ENCODE results near the gene TUBB3.

GRCh38 chr16:89903908-89904515, 19.1 kb upstream of the TUBB3 start:
- TF ChIP-seq CTCF (IDR thresholded peaks at IDR 0.05) (no peak), POLR2A (IDR thresholded peaks at IDR 0.05) (no peak), EP300 (IDR thresholded peaks at IDR 0.05) (no peak), POLR2AphosphoS5 (IDR thresholded peaks at IDR 0.05) (no peak)

Data from gastroesophageal sphincter (tissue), 3 donors.